Pancreas (tissue), 10 donors: ENCODE data around the gene TREH. TPM values are rescaled to one million over a fixed set of nuclear protein-coding genes. Genes with fewer than 3 reads are reported as not detected.
"Not testable (repeated sequence)": the region's sequence is repeated elsewhere in the genome, so short reads cannot be mapped to it uniquely, and the experiment has no call there.

Experiments used
- ATAC-seq, 4 donors: fragments of 200-7000 bp; cut with Tn5 transposase; one replicate each; pipeline versions ENCODE4 v1.8.0 to v1.9.1; 2020; ENCODE audit warnings: mild to moderate bottlenecking in 4 of 4, moderate library complexity in 4 of 4
- DNase-seq, 6 donors: peaks; one replicate each; pipeline ENCODE4 v3.0.0-alpha.2; 2020
- FAIRE-seq: peaks from 2 replicates; lab custom pipeline; 2012; peaks lifted over from hg19 to GRCh38; lab: Jason Lieb, UNC
- H3K27ac ChIP-seq, 4 donors: fragments of 200-600 bp; sonication (generic); 1 replicate in 3 of 4; 2 replicates in 1 of 4; pipeline versions ENCODE4 v1.5.0 to v1.8.0; 2020
- H3K27me3 ChIP-seq, 4 donors: fragments of 200-600 bp; one replicate each; pipeline ENCODE4 v1.8.0; 2021
- H3K36me3 ChIP-seq, 3 donors: fragments of 200-600 bp; sonication (generic) in 1 of 3; one replicate each; pipeline versions ENCODE4 v1.5.0 to v1.8.0; 2020 to 2021
- H3K4me1 ChIP-seq, 3 donors: fragments of 200-600 bp; one replicate each; pipeline ENCODE4 v1.8.0; 2021
- H3K4me3 ChIP-seq, 4 donors: fragments of 200-600 bp; sonication (generic) in 2 of 4; one replicate each; pipeline versions ENCODE4 v1.5.0 to v1.8.0; 2020 to 2021
- H3K9me3 ChIP-seq, 4 donors: fragments of 200-600 bp; one replicate each; pipeline ENCODE4 v1.8.0; 2021
- WGBS, 2 donors: extraction: QIAGEN DNeasy Blood & Tissue Kit; methylation state at CpG; one replicate each; pipeline ENCODE4 v1.1.7; 2013; 5-methylcytosine and 5-hydroxymethylcytosine counted together
- intact Hi-C, 3 donors: fragments of 100-400 bp; cut with DNase I; formaldehyde crosslinking; loops; one replicate each; pipeline versions ENCODE4 v1.11.1 to v1.14.2; 2022
- polyA plus RNA-seq, 2 donors: library from polyadenylated mRNA; stranded (reverse); fragments of 200-250 nt; gene quantifications; one replicate each; pipeline ENCODE4 v1.2.3, GENCODE V29; 2013
- total RNA-seq, 6 donors: library from RNA; stranded (reverse); fragmentation: NEBNext Ultra II Directional in 4 of 6; extraction: Animal tissue kit (Norgen Biotek cat#: 25700) in 4 of 6; gene quantifications; one replicate each; pipeline versions ENCODE4 v1.2.1 to v1.2.4, GENCODE V29; 2021 to 2023
- TF ChIP-seq, protein P1 (sequence below), 4 donors: fragments of 200-600 bp; sonication (generic) in 3 of 4; IDR thresholded peaks; one replicate each; pipeline versions ENCODE4 v1.5.0 to v1.8.0; 2021; ENCODE audit warnings: antibody characterized with exemption in 4 of 4
- donor health status: healthy with polysubstance abuse.
- donor health status: DM: no; HTN: no; CAD: no; lungs with moderate emphysema.
- donor health status: DM: no; HTN: no; CAD: no.
- donor health status: control.
- donor health status: control.
- donor health status: Bipolar disorder and iron deficiency.
- donor health status: DM: yes; HTN: yes; CAD: no.
- donor health status: DM: no; HTN: no; CAD: no.
- donor health status: DM: no; HTN: no; CAD: no.
- donor health status: DM: yes; HTN: yes; CAD: no.

The TREH gene
- total RNA-seq (1 to 10 TPM in 2 of 6 donors, under 1 TPM in 4; 0.14 to 1.5 (median 0.62) TPM), polyA plus RNA-seq (1 to 10 TPM; 3.8 to 4.7 TPM)

- peaks cover 8 to 12% (median 10%) of the 10 kb centered on the region in 3 donors for H3K4me1 ChIP-seq
- TF ChIP-seq, protein P1, sequence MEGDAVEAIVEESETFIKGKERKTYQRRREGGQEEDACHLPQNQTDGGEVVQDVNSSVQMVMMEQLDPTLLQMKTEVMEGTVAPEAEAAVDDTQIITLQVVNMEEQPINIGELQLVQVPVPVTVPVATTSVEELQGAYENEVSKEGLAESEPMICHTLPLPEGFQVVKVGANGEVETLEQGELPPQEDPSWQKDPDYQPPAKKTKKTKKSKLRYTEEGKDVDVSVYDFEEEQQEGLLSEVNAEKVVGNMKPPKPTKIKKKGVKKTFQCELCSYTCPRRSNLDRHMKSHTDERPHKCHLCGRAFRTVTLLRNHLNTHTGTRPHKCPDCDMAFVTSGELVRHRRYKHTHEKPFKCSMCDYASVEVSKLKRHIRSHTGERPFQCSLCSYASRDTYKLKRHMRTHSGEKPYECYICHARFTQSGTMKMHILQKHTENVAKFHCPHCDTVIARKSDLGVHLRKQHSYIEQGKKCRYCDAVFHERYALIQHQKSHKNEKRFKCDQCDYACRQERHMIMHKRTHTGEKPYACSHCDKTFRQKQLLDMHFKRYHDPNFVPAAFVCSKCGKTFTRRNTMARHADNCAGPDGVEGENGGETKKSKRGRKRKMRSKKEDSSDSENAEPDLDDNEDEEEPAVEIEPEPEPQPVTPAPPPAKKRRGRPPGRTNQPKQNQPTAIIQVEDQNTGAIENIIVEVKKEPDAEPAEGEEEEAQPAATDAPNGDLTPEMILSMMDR (IDR thresholded peaks at IDR 0.05), result no peak
- 18 to 24% methylated on average over 5 of the region's 5 CpGs for WGBS, 2 donors
- ATAC-seq, result peak; percentile 95 to 99 (median 98)
- peak within 1 kb of the TSS in 1 of 4 donors; percentile 34 for H3K4me3 ChIP-seq
- no peak for FAIRE-seq
- no peaks in the 10 kb centered on the region for H3K27me3 ChIP-seq
- peak; percentile 82 to 94 (median 87) for DNase-seq
- no peaks in the 10 kb centered on the region for H3K36me3 ChIP-seq
- peak within 1 kb of the TSS in 3 of 4 donors; percentile 12 to 79 (median 74) for H3K27ac ChIP-seq
- intact Hi-C loops, result no loop called here
- no peaks in the 10 kb centered on the region for H3K9me3 ChIP-seq
Observed at GRCh38 chr11:118679483-118679882, at the start of gene TREH. TREH (minus strand) TSS chr11:118679650; CDS start chr11:118679627, 23 bp downstream.

GRCh38 chr11:118728112-118728511, 48.7 kb upstream of the TREH start:
- H3K27ac ChIP-seq, H3K4me1 ChIP-seq, ATAC-seq, DNase-seq, intact Hi-C loops, FAIRE-seq, H3K36me3 ChIP-seq, H3K4me3 ChIP-seq, H3K9me3 ChIP-seq, H3K27me3 ChIP-seq: not testable (repeated sequence)
- 78 to 84% methylated on average over 10 of the region's 10 CpGs for WGBS, 2 donors

GRCh38 chr11:118727721-118728066, 48.2 kb upstream of the TREH start:
- H3K27ac ChIP-seq, intact Hi-C loops, H3K9me3 ChIP-seq, H3K27me3 ChIP-seq, ATAC-seq, DNase-seq, H3K4me1 ChIP-seq, H3K4me3 ChIP-seq, H3K36me3 ChIP-seq, FAIRE-seq: not testable (repeated sequence)
- 67 to 93% methylated on average over 1 to 2 of the region's 2 CpGs for WGBS, 2 donors

- H3K4me1 ChIP-seq, intact Hi-C loops, H3K36me3 ChIP-seq, H3K4me3 ChIP-seq, FAIRE-seq, ATAC-seq, H3K9me3 ChIP-seq, H3K27ac ChIP-seq, H3K27me3 ChIP-seq, DNase-seq: not testable (repeated sequence)
- 66 to 67% methylated on average over 8 of the region's 8 CpGs for WGBS, 2 donors
Observed at GRCh38 chr11:118727001-118727720, 47.7 kb upstream of the TREH start.

GRCh38 chr11:118721478-118722015, 42.1 kb upstream of the TREH start:
- H3K4me3 ChIP-seq, ATAC-seq, FAIRE-seq, DNase-seq, H3K27ac ChIP-seq, H3K4me1 ChIP-seq, H3K36me3 ChIP-seq, intact Hi-C loops, H3K27me3 ChIP-seq, H3K9me3 ChIP-seq: not testable (repeated sequence)
- 74 to 92% methylated on average over 3 to 8 of the region's 10 CpGs for WGBS, 2 donors

- H3K4me1 ChIP-seq, FAIRE-seq, intact Hi-C loops, H3K36me3 ChIP-seq, H3K27ac ChIP-seq, H3K4me3 ChIP-seq, H3K27me3 ChIP-seq, H3K9me3 ChIP-seq, ATAC-seq, DNase-seq: not testable (repeated sequence)
- 48 to 55% methylated on average over 7 to 8 of the region's 9 CpGs for WGBS, 2 donors
Observed at GRCh38 chr11:118720740-118721139, 41.3 kb upstream of the TREH start.

DNA sequence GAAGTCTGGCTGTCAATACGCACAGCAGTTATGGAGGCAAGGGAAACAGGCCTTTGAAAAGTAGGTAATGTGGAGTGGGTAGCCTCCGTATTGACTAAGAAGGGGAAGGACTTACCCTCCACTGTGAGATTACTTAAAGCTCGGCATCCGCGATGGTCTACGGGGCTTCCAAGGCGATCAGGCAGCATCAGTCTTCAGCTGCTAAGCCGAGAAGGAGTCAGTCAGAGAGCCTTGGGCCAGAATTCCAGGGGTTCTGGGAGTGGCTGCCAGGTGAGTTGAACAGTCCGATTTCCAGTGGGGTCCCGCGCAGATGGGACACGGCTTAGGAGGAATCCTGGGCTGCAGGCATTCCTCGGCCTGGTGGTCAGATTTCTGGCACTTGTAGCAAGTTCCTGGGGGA, 40.6 kb upstream of the TREH start:
- 83 to 86% methylated on average over 9 to 13 of the region's 13 CpGs for WGBS, 2 donors
- H3K4me3 ChIP-seq, result not testable (repeated sequence)

DNA sequence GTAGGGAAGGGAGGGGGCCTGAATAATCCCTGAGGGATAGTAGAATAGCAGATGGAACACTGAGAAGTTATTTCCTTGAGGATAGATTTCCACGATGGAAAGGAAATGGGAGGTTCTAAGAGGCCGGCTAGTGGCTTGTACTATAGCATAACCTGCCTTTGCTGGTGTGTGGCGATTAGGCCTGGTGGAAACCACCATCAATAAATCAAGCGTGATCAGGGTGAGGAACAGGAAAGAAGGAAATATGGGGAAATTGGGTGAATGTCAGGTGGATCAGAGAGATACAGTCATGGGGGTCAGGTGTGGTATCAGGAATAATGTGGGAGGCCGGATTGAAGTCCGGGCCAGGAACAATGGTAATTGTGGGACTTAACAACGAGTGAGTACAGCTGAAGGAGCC, 39.1 kb upstream of the TREH start:
- intact Hi-C loops, H3K36me3 ChIP-seq, FAIRE-seq, H3K27me3 ChIP-seq, H3K27ac ChIP-seq, DNase-seq, H3K9me3 ChIP-seq, ATAC-seq, H3K4me3 ChIP-seq: not testable (repeated sequence)
- peaks cover 0 to 17% (median 4%) of the 10 kb centered on the region in 3 donors for H3K4me1 ChIP-seq
- 88 to 96% methylated on average over 7 of the region's 7 CpGs for WGBS, 2 donors

More for the DNA sequence above, 40.6 kb upstream of the TREH start:
- DNase-seq, H3K36me3 ChIP-seq, FAIRE-seq, ATAC-seq, H3K27ac ChIP-seq, H3K9me3 ChIP-seq, intact Hi-C loops, H3K27me3 ChIP-seq: not testable (repeated sequence)
- peaks cover 0 to 16% (median 4%) of the 10 kb centered on the region in 3 donors for H3K4me1 ChIP-seq

DNA sequence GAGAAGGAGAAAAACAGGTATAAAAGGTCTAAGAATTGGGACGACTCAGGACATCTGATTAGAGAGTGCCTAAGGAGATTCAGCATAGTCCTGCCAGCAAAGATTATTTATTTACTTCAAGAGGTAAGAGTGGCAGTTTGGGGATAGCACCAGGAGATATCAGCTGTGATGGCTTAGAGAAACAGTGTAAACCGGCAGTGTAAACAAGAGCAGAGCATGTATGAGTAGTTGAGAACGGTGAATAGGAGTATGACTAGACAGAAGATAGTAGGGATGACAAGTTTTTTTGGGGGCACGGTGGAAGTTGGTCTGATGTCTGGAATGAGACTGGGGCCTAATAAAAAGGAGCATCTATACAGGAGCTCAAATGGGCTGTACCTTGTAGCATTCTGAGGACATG, 38.3 kb upstream of the TREH start:
- H3K4me1 ChIP-seq, result peaks cover 0 to 17% (median 4%) of the 10 kb centered on the region in 3 donors
- H3K27me3 ChIP-seq, H3K4me3 ChIP-seq, DNase-seq, FAIRE-seq, H3K36me3 ChIP-seq, H3K27ac ChIP-seq, H3K9me3 ChIP-seq, ATAC-seq, intact Hi-C loops: not testable (repeated sequence)
- 72 to 78% methylated on average over 3 to 4 of the region's 4 CpGs for WGBS, 2 donors

DNA sequence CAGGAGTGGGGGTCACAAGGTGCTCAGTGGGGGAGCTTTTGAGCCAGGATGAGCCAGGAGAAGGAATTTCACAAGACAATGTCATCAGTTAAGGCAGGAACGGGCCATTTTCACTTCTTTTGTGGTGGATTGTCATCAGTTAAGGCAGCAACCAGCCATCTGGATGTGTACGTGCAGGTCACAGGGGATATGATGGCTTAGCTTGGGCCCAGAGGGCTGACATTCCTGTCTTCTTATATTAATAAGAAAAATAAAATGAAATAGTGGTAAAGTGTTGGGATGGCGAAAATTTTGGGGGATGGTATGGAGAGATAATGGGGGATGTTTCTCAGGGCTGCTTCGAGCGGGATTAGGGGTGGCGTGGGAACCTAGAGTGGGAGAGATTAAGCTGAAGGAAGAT, 37.8 kb upstream of the TREH start:
- H3K36me3 ChIP-seq, intact Hi-C loops, ATAC-seq, H3K27ac ChIP-seq, DNase-seq, FAIRE-seq, H3K4me3 ChIP-seq, H3K27me3 ChIP-seq, H3K9me3 ChIP-seq: not testable (repeated sequence)
- 90 to 92% methylated on average over 6 of the region's 6 CpGs for WGBS, 2 donors
- H3K4me1 ChIP-seq, result peaks cover 0 to 17% (median 4%) of the 10 kb centered on the region in 3 donors
